Epithelial cell of esophagus (primary cell): Measurements from ENCODE around the gene SEC24D.

Experiments
- DNase-seq: peaks from one replicate; pipeline ENCODE4 v3.0.0; 2010; ENCODE audit warnings: low read depth
- H3K4me3 ChIP-seq: 2 replicates; pipeline ENCODE4 v1.5.1; 2011; ENCODE audit warnings: mild to moderate bottlenecking, low read length, control low read depth
- CTCF ChIP-seq: IDR thresholded peaks from 2 replicates; pipeline ENCODE4 v1.5.1; 2011; ENCODE audit warnings: low read depth, mild to moderate bottlenecking, low read length, control low read depth, inconsistent platforms; ENCODE audit not compliant: insufficient read depth; ENCODE audit errors: missing control alignments

Gene SEC24D

GRCh38 chr4:118745357-118745756 lies 90.6 kb downstream of the SEC24D start:
- TF ChIP-seq CTCF: no peak
- DNase-seq: no peak
- H3K4me3 ChIP-seq: no peak overlapping the region

GRCh38 chr4:118743867-118744266 lies 92.1 kb downstream of the SEC24D start:
- TF ChIP-seq CTCF: no peak
- no peak overlapping the region for H3K4me3 ChIP-seq
- DNase-seq: no peak

GRCh38 chr4:118742050-118742449 lies 93.9 kb downstream of the SEC24D start:
- H3K4me3 ChIP-seq: no peak overlapping the region
- TF ChIP-seq CTCF: no peak
- DNase-seq: no peak

GRCh38 chr4:118741301-118741855 lies 94.5 kb downstream of the SEC24D start:
- no peak overlapping the region for H3K4me3 ChIP-seq
- DNase-seq: no peak
- TF ChIP-seq CTCF: no peak

- TF ChIP-seq CTCF: no peak
- H3K4me3 ChIP-seq: no peak overlapping the region
- DNase-seq: no peak
These were observed 95.1 kb downstream of the SEC24D start for GRCh38 chr4:118740869-118741268.

GRCh38 chr4:118739022-118739713 lies 96.8 kb downstream of the SEC24D start:
- H3K4me3 ChIP-seq: no peak overlapping the region
- no peak for DNase-seq
- no peak for TF ChIP-seq CTCF

GRCh38 chr4:118738090-118738489 lies 97.8 kb downstream of the SEC24D start:
- TF ChIP-seq CTCF: no peak
- peak; percentile 33 for DNase-seq
- H3K4me3 ChIP-seq: no peak overlapping the region
